CD4-positive, alpha-beta T cell treated with Interleukin-6 at 100 ng/mL for 8 hours (primary cell): ENCODE data around the gene KCTD7.
"Not testable (repeated sequence)": the region's sequence is repeated elsewhere in the genome, so short reads cannot be mapped to it uniquely, and the experiment has no call there.

Source experiments
- DNase-seq: peaks from one replicate; pipeline ENCODE4 v3.0.0-alpha.2; 2020; ENCODE audit warnings: mixed read lengths, low spot score

The KCTD7 gene

GRCh38 chr7:66654275-66655112, 25.8 kb downstream of the KCTD7 start:
- DNase-seq: peak; percentile 95

- DNase-seq: not testable (repeated sequence)
Measured at GRCh38 chr7:66655113-66655806, 26.6 kb downstream of the KCTD7 start.

- DNase-seq: not testable (repeated sequence)
Measured at GRCh38 chr7:66655826-66656485, 27.3 kb downstream of the KCTD7 start.

DNA sequence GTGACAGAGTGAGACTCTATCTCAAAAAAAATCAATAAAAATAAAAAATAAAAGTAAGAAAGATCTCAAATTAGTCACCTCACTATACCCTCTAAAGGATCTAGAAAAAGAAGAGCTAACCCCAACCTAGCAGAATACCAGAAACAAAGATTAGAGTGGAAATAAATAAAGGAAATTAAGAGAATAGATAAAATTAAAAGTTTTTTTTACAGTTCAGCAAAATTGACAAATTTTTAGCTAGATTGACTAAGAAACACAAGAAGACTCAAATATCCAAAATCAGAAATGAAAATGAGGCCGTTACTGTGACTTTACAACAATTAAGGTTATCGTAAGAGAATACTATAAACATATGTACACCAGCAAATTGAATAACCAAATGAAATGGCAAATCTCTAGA, 29.1 kb downstream of the KCTD7 start:
- no peak for DNase-seq

GRCh38 chr7:66662646-66663264, 34.1 kb downstream of the KCTD7 start:
- DNase-seq: no peak

DNA sequence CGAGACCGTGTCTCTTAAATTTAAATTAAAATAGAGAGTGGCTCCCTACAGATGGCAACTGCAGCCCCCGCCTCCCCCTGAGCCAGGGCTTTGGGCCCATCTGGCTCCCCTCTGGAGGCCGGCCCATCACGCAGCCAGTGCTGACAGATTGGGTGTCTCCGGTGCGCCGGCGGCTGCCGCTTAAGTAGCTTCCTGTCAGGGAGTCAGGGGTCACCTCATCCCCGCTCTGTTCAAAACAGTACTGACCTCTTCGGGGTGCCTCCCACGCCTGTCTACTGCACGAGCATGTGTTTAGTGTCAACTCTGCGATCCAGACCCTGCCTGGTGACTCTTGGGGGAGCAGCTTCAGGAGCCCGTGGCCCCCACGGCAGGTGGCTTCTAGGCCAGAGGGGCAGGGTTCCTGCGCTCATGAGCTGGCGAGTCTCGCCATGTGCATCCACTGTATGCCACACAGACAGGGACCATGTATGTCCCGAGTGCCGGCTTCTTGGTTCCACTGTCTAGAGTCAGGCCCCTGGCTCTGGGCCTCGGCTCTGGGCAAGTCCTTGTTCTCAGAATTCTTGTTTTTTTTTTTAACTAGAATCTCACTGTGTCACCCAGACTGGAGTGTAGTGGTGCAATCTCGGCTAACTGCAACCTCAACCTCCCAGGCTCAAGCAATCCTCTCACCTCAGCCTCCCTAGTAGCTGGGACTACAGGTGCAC, 36.1 kb downstream of the KCTD7 start:
- no peak for DNase-seq

DNA sequence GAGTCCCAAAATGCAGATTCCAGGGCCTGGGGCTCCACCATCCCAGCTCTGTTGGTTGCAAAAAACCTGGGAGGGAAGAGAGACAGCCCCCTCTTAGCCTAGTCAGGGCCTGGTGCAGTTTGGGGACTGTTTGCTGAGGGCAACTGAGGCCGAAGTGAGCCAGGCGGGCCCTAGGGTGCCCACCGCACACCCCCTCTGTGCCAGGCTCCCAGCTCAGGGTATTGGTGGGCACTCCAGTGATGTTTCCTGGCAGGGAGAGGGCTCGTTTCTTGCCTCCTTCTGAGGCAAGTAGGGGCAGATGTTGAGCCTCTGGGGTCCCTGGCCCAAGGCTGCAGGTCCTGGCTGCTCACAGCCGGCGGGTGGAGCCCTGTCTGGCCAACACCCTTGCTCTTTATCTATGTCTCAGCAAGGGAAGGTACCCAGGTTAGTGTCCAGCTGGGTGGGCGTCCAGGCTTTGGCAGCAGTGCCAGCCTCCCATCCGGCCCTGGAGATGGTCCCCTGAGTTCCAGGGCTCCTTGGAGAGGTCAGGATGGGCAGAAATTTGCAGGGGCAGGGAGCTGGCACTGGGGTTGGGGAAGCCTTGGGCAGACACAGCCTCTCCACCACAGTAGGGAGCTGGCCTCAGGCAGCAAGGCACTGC, 37.8 kb downstream of the KCTD7 start:
- no peak for DNase-seq

DNA sequence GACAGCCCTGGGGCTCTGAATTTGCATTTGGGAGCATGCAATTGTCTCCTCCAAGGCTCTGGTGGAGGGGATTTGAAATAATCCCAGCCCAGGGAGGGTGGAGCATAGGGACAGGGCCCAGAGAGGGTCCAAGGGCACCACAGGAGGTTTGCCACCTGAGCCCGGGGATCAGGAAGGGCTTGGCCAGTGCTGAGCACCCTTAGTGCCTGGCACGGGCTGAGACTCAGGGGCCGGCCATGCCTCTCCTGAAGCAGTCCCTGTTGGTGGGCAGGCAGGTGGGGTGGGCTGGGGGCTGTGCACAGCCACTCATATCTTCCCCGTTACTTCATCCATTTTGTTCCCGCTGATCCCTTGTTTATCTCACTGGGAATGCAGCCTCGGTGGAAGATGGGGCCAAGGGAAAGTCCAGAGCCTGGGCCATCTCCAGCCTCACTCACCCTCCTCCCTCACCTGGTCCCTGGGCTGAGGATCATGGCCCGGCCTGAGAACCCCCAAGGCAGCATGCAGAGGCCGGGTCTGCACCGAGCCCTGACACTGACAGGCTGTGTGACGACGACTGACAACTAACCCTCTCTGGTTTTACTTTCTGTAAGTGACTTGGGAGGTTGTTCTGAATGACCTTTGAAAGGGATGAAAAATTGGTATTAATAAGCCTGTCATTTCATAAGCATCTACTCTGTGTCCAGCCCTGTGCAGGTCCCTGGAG, 38.5 kb downstream of the KCTD7 start:
- no peak for DNase-seq

DNA sequence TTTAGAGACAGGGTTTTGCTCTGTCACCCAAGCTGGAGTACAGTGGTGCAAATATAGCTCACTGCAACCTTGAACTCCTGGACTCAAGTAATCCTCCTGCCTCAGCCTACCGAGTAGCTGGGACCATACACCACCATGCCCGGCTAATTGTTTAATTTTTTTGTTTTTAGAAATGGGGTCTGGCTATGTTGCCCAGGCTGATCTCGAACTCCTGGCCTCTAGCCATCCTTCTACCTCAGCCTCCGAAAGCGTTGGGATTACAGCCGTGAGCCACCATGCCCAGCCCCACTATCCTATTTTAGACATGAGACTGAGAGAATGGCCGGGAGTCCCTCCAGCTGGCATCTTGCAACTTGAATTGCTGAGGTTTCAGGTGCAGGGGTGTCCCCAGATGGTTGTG, 39.4 kb downstream of the KCTD7 start:
- DNase-seq: no peak

DNA sequence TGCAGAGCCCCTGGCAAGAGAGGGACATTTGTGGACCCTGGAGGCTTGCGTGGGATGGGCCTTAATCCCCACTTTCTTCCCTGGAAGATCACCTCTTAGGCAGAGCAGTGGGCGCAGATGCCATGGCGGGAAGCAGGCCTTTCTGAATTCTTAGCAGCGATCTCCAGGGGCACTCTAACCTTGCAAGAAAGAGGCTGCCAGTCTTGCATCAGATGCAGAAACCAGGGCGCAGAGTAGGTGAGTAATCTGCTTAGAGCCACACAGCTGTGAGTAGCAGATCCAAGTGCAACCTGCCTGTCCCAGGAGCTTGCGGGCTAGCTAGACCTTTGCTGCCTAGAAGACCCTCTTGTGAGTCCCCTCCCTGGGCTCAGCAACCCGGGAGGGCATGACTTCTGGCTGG, 40.0 kb downstream of the KCTD7 start:
- no peak for DNase-seq

GRCh38 chr7:66669088-66669487, 40.4 kb downstream of the KCTD7 start:
- no peak for DNase-seq

DNA sequence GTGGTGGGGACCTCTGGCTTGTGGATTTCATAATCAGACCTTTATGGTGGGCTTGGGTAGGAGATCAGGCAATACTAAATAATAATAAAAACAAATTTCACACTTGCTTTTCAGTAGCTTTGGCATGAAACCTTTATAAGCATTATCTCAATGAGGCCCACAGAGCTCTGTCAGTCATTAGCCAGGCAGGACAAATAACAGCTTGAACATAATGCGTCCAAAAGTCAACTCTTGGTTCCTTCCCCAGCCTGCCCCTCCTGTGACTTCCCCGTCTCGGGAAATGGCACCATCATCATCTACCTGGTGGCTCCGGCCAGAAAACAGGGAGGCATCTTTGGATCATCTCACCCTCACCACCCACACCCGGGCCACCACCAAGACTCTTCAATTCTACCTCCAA, 40.8 kb downstream of the KCTD7 start:
- DNase-seq: no peak

GRCh38 chr7:66671034-66671433, 42.4 kb downstream of the KCTD7 start:
- DNase-seq: no peak

- DNase-seq: not testable (repeated sequence)
Measured at GRCh38 chr7:66671486-66671885, 42.8 kb downstream of the KCTD7 start.

- DNase-seq: not testable (repeated sequence)
Measured at GRCh38 chr7:66672432-66673123, 43.9 kb downstream of the KCTD7 start.

GRCh38 chr7:66673124-66673640, 44.5 kb downstream of the KCTD7 start:
- not testable (repeated sequence) for DNase-seq

- no peak for DNase-seq
Measured at GRCh38 chr7:66679633-66680244, 51.1 kb downstream of the KCTD7 start.

GRCh38 chr7:66681491-66682349, 53.0 kb downstream of the KCTD7 start:
- peak; percentile 94 for DNase-seq
